GM12872 (cell line): ENCODE data around the gene CD70.

Experiments used
- TF ChIP-seq, protein P1 (sequence below): IDR thresholded peaks from 3 replicates; pipeline ENCODE4 v1.5.1; 2011; ENCODE audit warnings: low read depth, mild to moderate bottlenecking, low read length, moderate library complexity; ENCODE audit not compliant: insufficient read depth

CD70 gene

DNA sequence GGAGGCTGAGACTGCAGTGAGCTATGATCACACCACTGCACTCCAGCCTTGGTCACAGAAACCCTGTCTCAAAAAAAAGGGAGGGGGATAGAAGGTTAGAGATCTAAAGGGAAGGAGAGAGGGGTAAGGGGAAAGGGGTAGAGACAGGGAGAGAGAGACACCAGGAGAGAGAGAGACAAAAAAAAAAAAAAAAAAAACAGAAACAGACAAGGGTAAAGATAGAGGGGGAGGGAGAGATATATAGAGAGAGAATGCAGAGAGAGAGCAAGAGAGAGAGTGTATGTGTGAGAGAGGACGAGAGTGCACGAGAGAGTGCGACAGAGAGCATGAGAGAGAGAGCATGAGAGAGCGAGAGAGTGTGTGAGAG, 4.2 kb downstream of the CD70 start:
- TF ChIP-seq, protein P1, sequence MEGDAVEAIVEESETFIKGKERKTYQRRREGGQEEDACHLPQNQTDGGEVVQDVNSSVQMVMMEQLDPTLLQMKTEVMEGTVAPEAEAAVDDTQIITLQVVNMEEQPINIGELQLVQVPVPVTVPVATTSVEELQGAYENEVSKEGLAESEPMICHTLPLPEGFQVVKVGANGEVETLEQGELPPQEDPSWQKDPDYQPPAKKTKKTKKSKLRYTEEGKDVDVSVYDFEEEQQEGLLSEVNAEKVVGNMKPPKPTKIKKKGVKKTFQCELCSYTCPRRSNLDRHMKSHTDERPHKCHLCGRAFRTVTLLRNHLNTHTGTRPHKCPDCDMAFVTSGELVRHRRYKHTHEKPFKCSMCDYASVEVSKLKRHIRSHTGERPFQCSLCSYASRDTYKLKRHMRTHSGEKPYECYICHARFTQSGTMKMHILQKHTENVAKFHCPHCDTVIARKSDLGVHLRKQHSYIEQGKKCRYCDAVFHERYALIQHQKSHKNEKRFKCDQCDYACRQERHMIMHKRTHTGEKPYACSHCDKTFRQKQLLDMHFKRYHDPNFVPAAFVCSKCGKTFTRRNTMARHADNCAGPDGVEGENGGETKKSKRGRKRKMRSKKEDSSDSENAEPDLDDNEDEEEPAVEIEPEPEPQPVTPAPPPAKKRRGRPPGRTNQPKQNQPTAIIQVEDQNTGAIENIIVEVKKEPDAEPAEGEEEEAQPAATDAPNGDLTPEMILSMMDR = no peak

DNA sequence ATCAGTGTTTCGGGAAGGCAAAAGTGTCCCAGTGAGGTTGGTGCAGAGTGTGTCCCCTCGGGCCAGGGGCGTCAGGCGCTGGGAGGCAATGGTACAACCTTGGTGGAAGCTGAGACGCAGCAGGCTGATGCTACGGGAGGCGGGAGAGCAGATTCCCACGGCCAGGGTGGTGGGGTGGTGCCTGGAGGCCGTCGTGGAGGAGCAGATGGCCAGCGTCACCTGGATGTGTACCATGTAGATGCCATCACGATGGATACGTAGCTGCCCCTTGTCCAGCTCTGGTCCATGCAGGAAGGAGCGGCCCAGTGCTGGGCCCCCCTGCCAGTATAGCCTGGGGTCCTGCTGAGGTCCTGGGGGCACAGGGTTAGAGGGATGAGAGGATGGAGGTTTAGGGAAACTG, 4.9 kb downstream of the CD70 start:
- TF ChIP-seq, protein P1 = no peak

DNA sequence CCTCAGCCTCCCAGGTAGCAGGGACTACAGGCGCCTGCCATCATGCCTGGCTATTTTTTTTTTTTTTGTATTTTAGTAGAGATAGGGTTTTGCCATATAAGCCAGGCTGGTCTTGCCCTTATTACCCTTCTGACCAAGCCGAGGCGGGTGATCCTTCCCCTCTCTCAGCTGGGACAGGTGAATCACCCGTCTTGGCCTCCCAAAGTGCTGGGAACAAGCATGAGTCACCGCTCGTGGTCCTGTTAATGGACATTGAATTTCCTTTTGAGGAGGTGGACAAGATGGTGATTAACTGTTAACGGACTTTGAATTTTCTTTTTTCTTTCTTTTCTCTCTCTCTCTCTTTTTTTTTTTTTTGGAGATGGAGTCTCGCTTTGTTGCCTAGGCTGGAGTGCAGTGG, 10.6 kb downstream of the CD70 start:
- TF ChIP-seq, protein P1 = no peak

DNA sequence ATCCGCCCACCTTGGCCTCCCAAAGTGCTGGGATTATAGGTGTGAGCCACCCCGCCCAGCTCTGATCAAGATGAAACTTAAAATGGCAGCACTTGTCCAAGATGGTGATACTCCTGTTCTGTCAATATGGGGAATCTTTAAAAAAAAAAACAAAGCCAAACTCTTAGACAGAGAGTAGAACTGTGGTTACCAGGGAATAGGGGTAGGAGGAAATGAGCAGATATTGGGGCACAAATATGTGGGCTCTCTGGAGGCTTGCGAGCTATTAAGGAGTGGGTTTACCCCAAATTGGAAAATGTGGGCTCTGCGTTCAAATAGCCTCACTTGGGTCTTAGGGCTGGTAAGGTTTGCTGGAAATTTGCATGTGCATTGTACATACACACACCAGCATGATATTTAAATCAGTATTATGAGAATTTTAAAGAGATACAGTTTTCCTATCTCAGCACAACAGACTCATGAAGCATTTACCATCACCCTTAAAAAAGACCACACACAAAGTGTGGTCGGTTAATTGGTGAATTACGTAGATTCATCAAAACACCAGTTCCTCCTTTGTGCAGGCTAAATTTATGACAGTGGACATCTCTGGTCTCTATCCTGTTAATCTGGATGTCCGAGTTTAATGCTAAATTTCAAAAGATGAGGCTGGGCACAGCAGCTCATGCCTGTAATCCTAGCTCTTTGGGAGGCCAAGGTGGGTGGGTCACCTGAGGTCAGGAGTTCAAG, 11.3 kb downstream of the CD70 start:
- TF ChIP-seq, protein P1 = no peak

DNA sequence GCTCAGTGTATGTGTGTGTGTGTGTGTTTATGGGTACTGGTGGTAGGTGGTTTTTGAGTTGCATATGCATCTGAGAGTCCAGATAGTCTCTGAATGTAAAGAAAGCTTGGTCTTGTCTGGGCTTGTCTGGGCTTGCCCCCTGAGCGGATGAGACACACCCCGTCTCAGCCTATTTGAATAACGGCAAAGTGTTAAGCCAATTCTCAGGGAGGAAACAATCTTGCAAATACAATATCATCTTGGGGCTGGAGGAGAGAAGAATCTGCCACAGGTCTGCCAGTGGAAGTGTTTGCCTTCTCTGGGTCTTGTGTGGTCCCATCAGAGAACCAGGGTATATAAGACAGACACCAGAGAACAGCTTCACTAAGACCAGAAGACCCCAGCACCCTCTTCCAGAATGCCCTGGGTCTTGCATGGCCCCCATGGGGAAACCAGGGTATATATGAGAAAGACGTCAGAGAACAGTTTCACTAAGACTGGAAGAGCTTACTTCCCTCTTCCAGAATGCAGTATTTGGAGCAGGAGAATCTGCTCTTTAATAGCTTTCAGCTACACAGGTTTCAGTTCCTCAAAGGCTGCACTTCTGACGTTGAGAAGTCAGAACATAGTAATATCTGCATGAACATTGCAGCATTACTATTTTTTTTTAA, 13.3 kb downstream of the CD70 start:
- TF ChIP-seq, protein P1 = no peak

DNA sequence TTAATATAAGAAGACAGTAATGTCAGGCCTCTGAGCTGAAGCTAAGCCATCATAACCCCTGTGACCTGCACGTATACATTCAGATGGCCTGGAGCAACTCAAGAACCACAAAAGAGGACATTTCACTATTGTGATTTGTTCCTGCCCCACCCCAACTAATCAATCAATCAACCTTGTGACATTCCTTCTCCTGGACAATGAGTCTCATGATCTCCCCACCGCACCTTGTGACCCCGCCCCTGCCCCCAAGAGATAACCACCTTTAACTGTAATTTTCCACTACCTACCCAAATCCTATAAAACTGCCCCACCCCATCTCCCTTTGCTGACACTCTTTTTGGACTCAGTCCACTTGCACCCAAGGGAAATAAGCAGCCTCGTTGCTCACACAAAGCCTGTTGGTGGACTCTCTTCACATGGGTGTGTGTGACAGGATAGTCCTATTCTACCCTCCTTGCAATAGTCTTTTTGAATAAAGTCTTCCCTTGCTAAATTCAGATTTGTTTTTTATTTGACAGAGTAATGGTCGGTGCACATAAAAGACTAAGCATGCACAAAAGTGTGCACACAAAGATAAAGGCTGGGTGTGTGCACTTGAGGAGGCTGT, 14.0 kb downstream of the CD70 start:
- TF ChIP-seq, protein P1 = no peak

DNA sequence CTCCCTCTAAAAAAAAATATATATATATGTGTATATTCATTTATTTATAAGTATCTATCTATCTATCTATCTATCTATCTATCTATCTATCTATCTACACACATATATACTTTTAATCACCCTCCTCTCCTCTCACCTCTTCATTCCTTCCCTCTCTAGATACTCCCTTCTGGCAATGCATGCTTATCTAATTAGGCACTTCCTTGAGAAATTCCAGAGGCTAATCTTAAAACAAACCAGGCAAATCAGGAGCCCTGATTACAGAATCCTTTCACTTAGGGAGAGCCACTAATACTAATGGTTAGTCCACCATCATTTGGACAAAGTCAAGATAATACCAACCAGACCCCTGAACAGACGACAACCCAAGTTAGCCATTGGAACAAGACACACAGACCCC, 17.6 kb downstream of the CD70 start:
- TF ChIP-seq, protein P1 = no peak
